ENCODE data around the gene CNTNAP2.
A peak's percentile ranks its signal among the peaks of the same experiment; 100 is the strongest.

- TF ChIP-seq CTCF (conservative IDR thresholded peaks at IDR 0.05; ENCODE audit: low read depth, low read length), result no peak
- TF ChIP-seq POLR2A (IDR thresholded peaks at IDR 0.05; ENCODE audit: low read depth, low read length), result no peak
- TF ChIP-seq CEBPB (IDR thresholded peaks at IDR 0.05; ENCODE audit: low read depth, low read length), result peak; percentile 23
Observed at GRCh38 chr7:148093375-148094166, 1977.0 kb downstream of the CNTNAP2 start.
